Hepatocyte (in vitro differentiated cells): ENCODE measurements around the gene GID8.

ENCODE experiments used
- EZH2phosphoT487 ChIP-seq: fragments of 200-600 bp; sonication (generic); IDR thresholded peaks from one replicate; pipeline ENCODE4 v1.6.1; 2018; ENCODE audit warnings: antibody characterized with exemption, mild to moderate bottlenecking, low read depth, moderate library complexity; ENCODE audit not compliant: unreplicated experiment, severe bottlenecking
- TF ChIP-seq, protein P1 (sequence below): fragments of 200-600 bp; sonication (generic); IDR thresholded peaks from 2 replicates; pipeline ENCODE4 v1.5.1; 2016; ENCODE audit warnings: antibody characterized with exemption, mild to moderate bottlenecking; ENCODE audit not compliant: poor library complexity

GRCh38 chr20:62889871-62890270 lies 48.1 kb upstream of the GID8 start:
- TF ChIP-seq, protein P1, sequence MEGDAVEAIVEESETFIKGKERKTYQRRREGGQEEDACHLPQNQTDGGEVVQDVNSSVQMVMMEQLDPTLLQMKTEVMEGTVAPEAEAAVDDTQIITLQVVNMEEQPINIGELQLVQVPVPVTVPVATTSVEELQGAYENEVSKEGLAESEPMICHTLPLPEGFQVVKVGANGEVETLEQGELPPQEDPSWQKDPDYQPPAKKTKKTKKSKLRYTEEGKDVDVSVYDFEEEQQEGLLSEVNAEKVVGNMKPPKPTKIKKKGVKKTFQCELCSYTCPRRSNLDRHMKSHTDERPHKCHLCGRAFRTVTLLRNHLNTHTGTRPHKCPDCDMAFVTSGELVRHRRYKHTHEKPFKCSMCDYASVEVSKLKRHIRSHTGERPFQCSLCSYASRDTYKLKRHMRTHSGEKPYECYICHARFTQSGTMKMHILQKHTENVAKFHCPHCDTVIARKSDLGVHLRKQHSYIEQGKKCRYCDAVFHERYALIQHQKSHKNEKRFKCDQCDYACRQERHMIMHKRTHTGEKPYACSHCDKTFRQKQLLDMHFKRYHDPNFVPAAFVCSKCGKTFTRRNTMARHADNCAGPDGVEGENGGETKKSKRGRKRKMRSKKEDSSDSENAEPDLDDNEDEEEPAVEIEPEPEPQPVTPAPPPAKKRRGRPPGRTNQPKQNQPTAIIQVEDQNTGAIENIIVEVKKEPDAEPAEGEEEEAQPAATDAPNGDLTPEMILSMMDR = no peak
- no peak for TF ChIP-seq EZH2phosphoT487
